Measurements from ENCODE around the gene SHISAL1.

DNA sequence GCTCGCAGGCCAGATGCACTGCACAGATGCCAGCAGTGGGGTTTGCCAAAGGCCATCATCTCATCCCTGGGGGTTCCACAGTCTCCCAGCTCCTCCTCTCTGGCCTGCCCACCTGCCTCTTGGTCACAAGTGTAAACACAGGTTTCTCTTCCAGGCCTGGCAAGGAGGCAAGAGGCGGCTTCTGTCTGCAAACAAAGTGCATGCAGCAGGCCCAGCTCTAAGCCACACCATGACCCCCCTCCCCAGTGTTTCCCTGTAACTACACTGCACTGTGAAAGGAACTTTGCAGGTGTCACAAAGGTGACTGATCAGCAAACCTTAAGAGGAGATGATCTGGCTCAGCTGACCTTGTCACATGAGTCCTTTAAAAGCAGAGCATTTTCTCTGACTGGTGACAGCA lies 26.2 kb upstream of the SHISAL1 start:
- no peak for TF ChIP-seq CTCF (IDR thresholded peaks at IDR 0.05)
- TF ChIP-seq POLR2A (IDR thresholded peaks at IDR 0.05) = no peak
